Body of pancreas (tissue), 4 donors: Measurements from ENCODE around the gene NRG4. TPM values are rescaled to one million over a fixed set of nuclear protein-coding genes. Genes with fewer than 3 reads are reported as not detected.

ENCODE experiments used
- ATAC-seq: fragments of 150-250 bp; one replicate; pipeline ENCODE4 v1.9.1; 2016
- DNase-seq, 4 donors: peaks; one replicate each; pipeline ENCODE4 v3.0.0-alpha.2; 2019
- H3K27ac ChIP-seq, 4 donors: fragments of 200-600 bp; sonication (generic); 1 replicate in 3 of 4; 2 replicates in 1 of 4; pipeline versions ENCODE4 v1.5.1 to v1.6.1; 2016 to 2019; ENCODE audit warnings: mild to moderate bottlenecking in 1 of 4, mixed read lengths in 1 of 4, moderate library complexity in 1 of 4
- H3K27me3 ChIP-seq, 2 donors: fragments of 200-600 bp; sonication (generic); one replicate each; pipeline ENCODE4 v1.6.0; 2016; ENCODE audit warnings: mild to moderate bottlenecking in 1 of 2
- H3K36me3 ChIP-seq, 2 donors: fragments of 200-600 bp; sonication (generic); replicated peaks in 1 of 2; 2 replicates each; pipeline ENCODE4 v1.5.1; 2016; ENCODE audit warnings: low read depth in 2 of 2; ENCODE audit not compliant: insufficient read depth in 1 of 2
- H3K4me1 ChIP-seq: fragments of 200-600 bp; sonication (generic); one replicate; pipeline ENCODE4 v1.6.0; 2016
- H3K4me3 ChIP-seq, 2 donors: fragments of 200-600 bp; sonication (generic); 1 replicate in 1 of 2; 2 replicates in 1 of 2; pipeline ENCODE4 v1.5.1; 2016 to 2019
- H3K9me3 ChIP-seq, 3 donors: fragments of 200-600 bp; sonication (generic); 1 replicate in 2 of 3; 2 replicates in 1 of 3; pipeline ENCODE4 v1.5.1; 2016
- CTCF ChIP-seq, 7 experiments: fragments of 450-650 bp in 4 of 7; fragments of 200-600 bp in 3 of 7; sonication (generic) in 3 of 7; IDR thresholded peaks; one replicate each; pipeline ENCODE4 v1.5.1; 2016 to 2019; ENCODE audit warnings: antibody characterized with exemption in 7 of 7
- POLR2A ChIP-seq, 3 donors: fragments of 450-650 bp; IDR thresholded peaks; one replicate each; pipeline ENCODE4 v1.6.1; 2016; ENCODE audit warnings: antibody characterized with exemption in 3 of 3, mild to moderate bottlenecking in 2 of 3
- WGBS, 2 donors: methylation state at CpG; one replicate each; pipeline ENCODE4 v1.1.5; 2017; 5-methylcytosine and 5-hydroxymethylcytosine counted together
- intact Hi-C: fragments of 100-400 bp; cut with DNase I; formaldehyde crosslinking; loops from one replicate; pipeline ENCODE4 v1.15.1; 2023
- total RNA-seq, 2 donors: library from RNA; depleted of rRNA; stranded (reverse); fragments of >200 nt; gene quantifications; one replicate each; pipeline ENCODE4 v1.1.0, GENCODE V29; 2016

Gene NRG4
- total RNA-seq, 2 donors from 2014 or later, result 11.5 to 20.5 TPM

- WGBS, 2 donors, result 75 to 89% methylated on average over 1 of the region's 1 CpG
- no peak for DNase-seq
Observed at GRCh38 chr15:75955720-75956119, 56.5 kb downstream of the NRG4 start.

GRCh38 chr15:75952525-75952924, 59.7 kb downstream of the NRG4 start:
- ATAC-seq, result no peak
- Histone ChIP-seq H3K27me3 (no peaks in the 10 kb centered on the region), H3K36me3 (no peaks in the 10 kb centered on the region), H3K4me1 (peaks cover 6% of the 10 kb centered on the region), H3K9me3 (no peaks in the 10 kb centered on the region), H3K27ac (no peak overlapping the region), H3K4me3 (no peak overlapping the region)
- DNase-seq, result no peak
- TF ChIP-seq CTCF (IDR thresholded peaks at IDR 0.05), result no peak
- no peak for TF ChIP-seq POLR2A (IDR thresholded peaks at IDR 0.05)
- intact Hi-C loops, result no loop called here
- 84 to 96% methylated on average over 4 of the region's 4 CpGs for WGBS, 2 donors

More at GRCh38 chr15:75955720-75956119, 56.5 kb downstream of the NRG4 start:
- no peak for ATAC-seq
- Histone ChIP-seq H3K9me3 (no peaks in the 10 kb centered on the region), H3K36me3 (no peaks in the 10 kb centered on the region), H3K27ac (no peak overlapping the region), H3K4me3 (no peak overlapping the region), H3K27me3 (no peaks in the 10 kb centered on the region), H3K4me1 (peaks cover 10% of the 10 kb centered on the region)
- intact Hi-C loops, result no loop called here
- TF ChIP-seq POLR2A (IDR thresholded peaks at IDR 0.05) (no peak), CTCF (IDR thresholded peaks at IDR 0.05) (peak in 1 of 7 experiments; percentile 6)

GRCh38 chr15:75948761-75949296, 63.4 kb downstream of the NRG4 start:
- Histone ChIP-seq H3K4me3 (no peak overlapping the region), H3K27me3 (no peaks in the 10 kb centered on the region), H3K9me3 (no peaks in the 10 kb centered on the region), H3K36me3 (no peaks in the 10 kb centered on the region), H3K4me1 (no peaks in the 10 kb centered on the region), H3K27ac (no peak overlapping the region)
- 78 to 81% methylated on average over 8 of the region's 8 CpGs for WGBS, 2 donors
- ATAC-seq, result no peak
- DNase-seq, result no peak
- intact Hi-C loops, result no loop called here
- TF ChIP-seq POLR2A (IDR thresholded peaks at IDR 0.05), result no peak
- no peak for TF ChIP-seq CTCF (IDR thresholded peaks at IDR 0.05)

- Histone ChIP-seq H3K4me1 (no peaks in the 10 kb centered on the region), H3K27ac (no peak overlapping the region), H3K4me3 (no peak overlapping the region), H3K27me3 (no peaks in the 10 kb centered on the region), H3K36me3 (no peaks in the 10 kb centered on the region), H3K9me3 (no peaks in the 10 kb centered on the region)
- DNase-seq, result no peak
- intact Hi-C loops, result no loop called here
- WGBS, 2 donors, result 75 to 83% methylated on average over 1 of the region's 1 CpG
- ATAC-seq, result no peak
- TF ChIP-seq CTCF (IDR thresholded peaks at IDR 0.05) (no peak), POLR2A (IDR thresholded peaks at IDR 0.05) (no peak)
Observed at GRCh38 chr15:75947092-75947491, 65.1 kb downstream of the NRG4 start.

GRCh38 chr15:75945953-75946352, 66.3 kb downstream of the NRG4 start:
- TF ChIP-seq POLR2A (IDR thresholded peaks at IDR 0.05) (no peak), CTCF (IDR thresholded peaks at IDR 0.05) (no peak)
- H3K9me3 ChIP-seq, result no peaks in the 10 kb centered on the region
- H3K36me3 ChIP-seq, result no peaks in the 10 kb centered on the region
- WGBS, 2 donors, result 73 to 92% methylated on average over 4 of the region's 4 CpGs
- DNase-seq (no peak), ATAC-seq (no peak)
- H3K4me3 ChIP-seq, result no peak overlapping the region
- no peak overlapping the region for H3K27ac ChIP-seq
- H3K4me1 ChIP-seq, result no peaks in the 10 kb centered on the region
- H3K27me3 ChIP-seq, result no peaks in the 10 kb centered on the region
- intact Hi-C loops, result no loop called here
